ENCODE results near the gene PTRH2.

DNA sequence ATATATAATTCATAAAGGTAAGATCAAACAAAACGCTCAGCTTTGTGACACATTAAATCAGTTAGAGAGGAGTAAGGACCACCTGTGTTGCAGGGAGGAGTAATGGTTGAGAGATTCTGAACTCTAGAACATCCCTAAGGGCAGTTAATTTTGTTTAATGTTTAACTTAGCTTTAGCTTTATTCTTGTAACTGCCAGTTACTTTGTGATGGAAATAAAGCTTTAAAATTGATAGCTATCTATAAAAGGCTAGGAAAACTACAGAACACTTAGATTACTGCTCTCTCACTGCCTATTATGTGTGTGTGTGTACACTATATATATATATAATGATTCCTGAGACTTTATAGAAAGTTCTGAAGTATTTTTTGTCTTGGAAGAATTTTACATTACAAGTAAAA lies 37.8 kb downstream of the PTRH2 start:
- TF ChIP-seq POLR2A (IDR thresholded peaks at IDR 0.05): no peak
- TF ChIP-seq, protein P1, sequence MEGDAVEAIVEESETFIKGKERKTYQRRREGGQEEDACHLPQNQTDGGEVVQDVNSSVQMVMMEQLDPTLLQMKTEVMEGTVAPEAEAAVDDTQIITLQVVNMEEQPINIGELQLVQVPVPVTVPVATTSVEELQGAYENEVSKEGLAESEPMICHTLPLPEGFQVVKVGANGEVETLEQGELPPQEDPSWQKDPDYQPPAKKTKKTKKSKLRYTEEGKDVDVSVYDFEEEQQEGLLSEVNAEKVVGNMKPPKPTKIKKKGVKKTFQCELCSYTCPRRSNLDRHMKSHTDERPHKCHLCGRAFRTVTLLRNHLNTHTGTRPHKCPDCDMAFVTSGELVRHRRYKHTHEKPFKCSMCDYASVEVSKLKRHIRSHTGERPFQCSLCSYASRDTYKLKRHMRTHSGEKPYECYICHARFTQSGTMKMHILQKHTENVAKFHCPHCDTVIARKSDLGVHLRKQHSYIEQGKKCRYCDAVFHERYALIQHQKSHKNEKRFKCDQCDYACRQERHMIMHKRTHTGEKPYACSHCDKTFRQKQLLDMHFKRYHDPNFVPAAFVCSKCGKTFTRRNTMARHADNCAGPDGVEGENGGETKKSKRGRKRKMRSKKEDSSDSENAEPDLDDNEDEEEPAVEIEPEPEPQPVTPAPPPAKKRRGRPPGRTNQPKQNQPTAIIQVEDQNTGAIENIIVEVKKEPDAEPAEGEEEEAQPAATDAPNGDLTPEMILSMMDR (IDR thresholded peaks at IDR 0.05 in 4 of 5, conservative IDR thresholded peaks at IDR 0.05 in 1 of 5): no peak

Data from gastrocnemius medialis (tissue), 4 donors.